GM18951 (cell line): ENCODE results near the gene TTBK2.

Source experiments
- POLR2A ChIP-seq: IDR thresholded peaks from 4 replicates; pipeline ENCODE4 v1.6.1; 2011; ENCODE audit warnings: mild to moderate bottlenecking; ENCODE audit not compliant: insufficient read length, insufficient read depth; ENCODE audit errors: extremely low read depth
- in situ Hi-C: fragments of 300-500 bp; cut with MboI; formaldehyde crosslinking; loops from one replicate; pipeline ENCODE4 v1.12.0; 2022; ENCODE audit warnings: low sequenced_read_pairs, mixed read lengths, inconsistent platforms; ENCODE audit not compliant: unreplicated experiment

The TTBK2 gene

DNA sequence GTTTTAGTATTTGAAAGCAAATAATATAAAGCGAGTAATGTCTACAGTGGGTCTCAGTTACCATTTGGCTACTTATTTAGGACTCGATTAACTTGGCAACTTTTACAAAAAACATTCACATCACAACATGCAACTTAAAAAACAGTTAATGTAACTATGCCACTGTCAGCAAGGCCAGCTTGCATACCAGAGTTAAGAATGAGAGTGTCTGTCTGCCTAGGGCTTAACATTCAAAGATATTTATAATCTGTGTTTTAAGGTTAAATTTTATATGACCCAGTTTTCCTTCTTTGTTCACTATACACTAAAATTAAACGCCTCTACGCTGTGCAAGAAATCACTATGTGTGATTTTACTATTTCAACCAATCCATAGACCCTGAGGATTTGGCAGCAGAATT, 178.4 kb downstream of the TTBK2 start:
- no peak for TF ChIP-seq POLR2A
- in situ Hi-C loops, result no loop called here

GRCh38 chr15:42741710-42742109, 178.9 kb downstream of the TTBK2 start:
- in situ Hi-C loops, result no loop called here
- no peak for TF ChIP-seq POLR2A

DNA sequence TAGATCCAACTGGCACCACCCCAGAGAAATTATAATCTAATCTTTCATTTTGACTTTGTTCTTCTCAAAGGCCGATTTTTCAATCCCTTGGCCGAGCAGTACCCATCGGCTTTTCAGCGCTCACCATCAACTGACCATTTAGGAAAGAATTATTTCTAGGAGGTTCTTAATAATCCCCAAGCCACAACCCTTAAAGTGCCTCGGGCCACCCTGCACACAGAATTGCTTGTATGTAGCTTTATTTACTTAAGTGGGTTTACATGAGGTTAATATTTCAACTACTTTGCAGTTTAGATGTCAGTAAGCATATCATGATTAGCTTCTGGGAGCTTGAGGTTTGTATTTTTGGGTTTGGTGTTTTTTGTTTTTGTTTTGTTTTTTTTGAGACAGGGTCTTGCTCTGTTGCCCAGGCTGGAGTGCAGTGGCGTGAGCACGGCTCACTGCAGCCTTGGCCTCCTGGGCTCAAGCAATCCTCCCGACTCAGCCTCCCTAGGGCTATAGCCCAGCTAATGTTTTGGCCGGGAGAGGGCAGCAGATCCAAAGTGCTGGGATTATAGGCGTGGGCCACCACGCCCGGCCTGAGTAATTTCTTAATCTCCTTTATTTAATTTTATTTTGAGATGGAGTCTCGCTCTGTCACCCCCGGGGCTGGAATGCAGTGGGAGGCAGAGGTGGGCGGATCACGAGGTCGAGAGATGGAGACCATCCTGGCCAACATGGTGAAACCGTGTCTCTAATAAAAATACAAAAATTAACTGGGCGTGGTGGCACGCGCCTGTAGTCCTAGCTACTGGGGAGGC, 182.8 kb downstream of the TTBK2 start:
- TF ChIP-seq POLR2A, result no peak
- in situ Hi-C loops, result no loop called here

DNA sequence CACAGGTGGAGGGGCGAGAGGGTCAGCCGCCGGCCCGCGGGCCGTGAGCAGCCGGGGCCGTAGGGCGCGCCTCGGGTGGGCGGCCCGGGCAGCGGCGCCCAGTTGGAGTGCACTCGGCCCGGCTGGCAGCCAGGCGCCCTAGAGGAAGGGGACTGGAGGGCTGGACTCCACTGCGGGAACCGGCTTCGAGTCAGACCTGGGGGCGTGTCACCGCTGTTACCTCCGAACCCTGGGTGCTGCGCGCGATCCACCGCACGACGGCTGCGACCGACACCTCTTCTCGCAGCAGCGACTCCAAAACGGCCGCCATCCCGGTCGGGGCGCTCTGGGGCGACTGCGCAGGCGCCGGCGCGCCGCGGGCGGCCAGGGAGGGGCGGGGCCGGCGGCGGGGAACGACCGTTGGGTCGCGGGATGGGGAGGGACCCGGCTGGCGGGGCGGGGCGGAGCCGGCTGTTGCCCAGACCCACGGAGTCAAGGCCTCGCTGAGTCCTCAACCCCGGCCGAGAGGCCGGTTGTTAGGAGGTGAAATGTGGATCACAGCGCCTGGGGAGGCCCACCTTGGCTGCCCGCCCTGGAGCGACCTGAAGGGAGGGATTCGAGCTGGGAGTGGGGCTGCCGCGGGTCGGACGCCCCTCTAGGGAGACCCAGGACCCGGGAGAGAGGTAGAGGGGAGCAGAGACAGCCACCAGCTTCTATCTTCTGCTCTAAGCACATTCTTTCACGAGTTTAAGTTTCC, 183.6 kb downstream of the TTBK2 start, which contains the start of gene CDAN1:
TSS of gene CDAN1 (minus strand) at position 336 of the 736 bp plus-strand sequence. CDS start at position 310, 26 bp downstream.
- in situ Hi-C loops, result no loop called here
- peak; percentile 89 for TF ChIP-seq POLR2A

- TF ChIP-seq POLR2A, result no peak
- in situ Hi-C loops, result no loop called here
Observed at GRCh38 chr15:42736178-42736792, 184.3 kb downstream of the TTBK2 start.

DNA sequence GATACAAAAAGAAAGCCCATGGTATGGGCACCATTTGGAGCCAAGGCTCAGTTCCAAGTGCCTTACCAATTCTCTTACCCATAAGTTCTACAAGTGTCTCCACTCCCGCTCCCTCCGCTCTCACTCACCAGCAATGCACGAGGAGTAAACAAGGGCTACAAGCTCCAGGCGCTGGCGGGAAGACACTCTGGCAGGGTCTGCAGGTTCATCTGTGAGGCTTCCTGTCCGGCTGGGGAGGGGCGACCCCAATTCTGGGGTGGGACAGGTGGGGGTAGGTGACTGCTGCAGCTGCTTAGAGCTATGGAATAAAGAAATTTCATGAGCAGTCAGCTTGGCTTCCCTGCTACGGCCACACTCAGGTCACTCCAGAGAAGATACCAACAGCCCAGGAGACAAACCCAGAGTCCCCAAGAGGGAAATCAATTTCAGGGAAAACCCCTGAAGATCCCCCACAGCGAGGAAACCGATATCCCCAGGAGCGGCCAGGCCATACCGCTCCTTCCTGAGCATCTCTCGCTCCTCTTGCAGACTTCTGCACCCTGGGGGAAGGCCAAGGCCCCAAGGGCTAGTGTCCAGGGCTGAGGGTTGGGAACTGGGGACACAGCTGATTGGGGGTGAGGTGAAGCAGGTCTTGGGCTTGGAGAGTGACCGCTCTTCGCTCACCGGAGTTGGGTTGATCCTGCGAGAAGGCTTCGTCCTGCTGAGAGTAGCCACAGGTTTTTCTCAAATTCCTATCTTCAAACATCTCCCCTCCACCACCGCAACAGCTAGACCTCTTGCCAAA, 185.0 kb downstream of the TTBK2 start:
- TF ChIP-seq POLR2A, result no peak
- in situ Hi-C loops, result no loop called here

GRCh38 chr15:42734076-42734672, 186.4 kb downstream of the TTBK2 start:
- no peak for TF ChIP-seq POLR2A
- in situ Hi-C loops, result no loop called here

GRCh38 chr15:42733027-42733426, 187.6 kb downstream of the TTBK2 start:
- in situ Hi-C loops, result no loop called here
- TF ChIP-seq POLR2A, result no peak

GRCh38 chr15:42732095-42732827, 188.3 kb downstream of the TTBK2 start:
- in situ Hi-C loops, result no loop called here
- TF ChIP-seq POLR2A, result no peak

DNA sequence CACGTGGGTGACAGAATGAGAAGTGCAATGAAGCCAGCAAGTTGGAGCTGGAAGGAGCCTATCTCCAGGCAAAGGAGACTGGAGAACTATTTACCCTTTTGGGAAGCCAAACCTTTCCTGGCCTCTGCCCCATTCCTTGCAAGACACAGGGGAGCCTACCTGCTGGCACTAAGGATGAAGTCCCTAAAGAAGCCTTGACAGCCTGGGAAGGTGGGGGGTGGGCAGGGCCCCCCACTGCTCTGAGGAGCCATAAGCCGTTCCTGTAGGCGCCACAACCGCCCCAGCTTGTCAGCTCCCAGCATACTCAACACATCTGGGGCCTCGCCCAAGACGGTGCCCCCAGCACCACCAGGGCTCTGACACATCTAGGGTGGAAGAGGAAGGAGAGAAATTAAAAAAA, 189.1 kb downstream of the TTBK2 start:
- in situ Hi-C loops, result no loop called here
- TF ChIP-seq POLR2A, result no peak

- TF ChIP-seq POLR2A, result no peak
- in situ Hi-C loops, result no loop called here
Observed at GRCh38 chr15:42730536-42730935, 190.0 kb downstream of the TTBK2 start.

GRCh38 chr15:42730135-42730534, 190.4 kb downstream of the TTBK2 start:
- in situ Hi-C loops, result no loop called here
- no peak for TF ChIP-seq POLR2A
